Stimulated activated CD4-positive, alpha-beta T cell treated with anti-CD3 and anti-CD28 coated beads, TNF-alpha, amount 100 ng/mL, for 48 hours (primary cell): ENCODE measurements around the gene LSM14A.
"Not testable (repeated sequence)": the region's sequence is repeated elsewhere in the genome, so short reads cannot be mapped to it uniquely, and the experiment has no call there.

Experiments used
- DNase-seq, 3 donors: peaks; one replicate each; pipeline ENCODE4 v3.0.0-alpha.2; 2020; ENCODE audit warnings: low read depth in 3 of 3

Gene LSM14A

DNA sequence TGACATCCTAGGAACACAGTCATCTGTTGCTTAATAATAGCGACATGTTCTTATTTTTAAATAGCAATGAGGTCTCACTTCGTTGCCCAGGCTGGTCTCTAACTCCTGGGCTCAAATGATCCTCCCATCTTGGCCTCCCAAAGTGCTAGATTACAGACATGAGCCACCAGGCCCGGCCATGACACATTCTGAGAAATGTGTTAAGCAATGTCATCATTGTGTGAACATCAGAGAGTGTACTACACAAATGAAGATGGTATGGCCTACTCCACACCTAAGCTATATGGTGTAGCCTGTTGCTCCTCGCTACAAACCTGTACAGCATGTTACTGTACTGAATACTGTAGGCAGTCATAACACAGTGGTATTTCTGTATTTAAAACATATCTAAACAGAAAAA is 57.4 kb downstream of the LSM14A start:
- DNase-seq = no peak

DNA sequence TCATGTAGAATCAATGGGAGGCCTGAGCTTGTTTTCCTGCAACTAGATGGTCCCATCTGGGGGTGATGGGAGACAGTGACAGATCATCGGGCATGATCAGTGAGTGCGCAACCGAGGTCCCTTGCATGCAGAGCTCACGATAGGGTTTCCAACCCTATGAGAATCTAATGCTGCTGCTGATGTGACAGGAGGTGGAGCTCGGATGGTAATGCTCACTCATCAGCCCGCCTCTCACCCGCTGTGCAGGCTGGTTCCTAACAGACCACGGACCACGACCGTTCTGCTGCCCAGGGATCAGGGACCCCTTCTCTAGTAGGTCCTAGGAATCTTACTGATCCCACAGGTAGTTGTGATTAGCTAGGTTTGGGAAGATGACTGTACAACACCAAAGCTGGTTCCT is 58.5 kb downstream of the LSM14A start:
- no peak for DNase-seq

DNA sequence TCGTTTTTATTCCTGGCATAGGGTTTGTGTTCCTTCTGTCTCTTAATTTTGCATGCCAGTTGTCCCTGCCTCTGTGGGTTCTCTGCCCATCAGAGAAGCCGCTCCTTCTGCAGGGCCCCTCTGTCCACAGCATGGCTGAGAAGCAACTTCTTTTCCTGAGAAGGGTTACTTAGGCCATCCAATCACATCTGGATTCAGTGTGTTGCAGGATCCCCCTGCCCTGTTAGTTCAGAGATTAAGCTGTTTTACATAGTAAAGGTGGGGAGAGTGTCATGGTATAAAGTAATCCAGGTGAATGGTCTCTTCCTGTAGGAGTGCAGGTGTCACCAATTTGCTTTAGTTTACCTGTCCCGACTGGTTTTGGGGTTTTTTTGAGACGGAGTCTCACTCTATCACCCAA is 59.1 kb downstream of the LSM14A start:
- DNase-seq = no peak

DNA sequence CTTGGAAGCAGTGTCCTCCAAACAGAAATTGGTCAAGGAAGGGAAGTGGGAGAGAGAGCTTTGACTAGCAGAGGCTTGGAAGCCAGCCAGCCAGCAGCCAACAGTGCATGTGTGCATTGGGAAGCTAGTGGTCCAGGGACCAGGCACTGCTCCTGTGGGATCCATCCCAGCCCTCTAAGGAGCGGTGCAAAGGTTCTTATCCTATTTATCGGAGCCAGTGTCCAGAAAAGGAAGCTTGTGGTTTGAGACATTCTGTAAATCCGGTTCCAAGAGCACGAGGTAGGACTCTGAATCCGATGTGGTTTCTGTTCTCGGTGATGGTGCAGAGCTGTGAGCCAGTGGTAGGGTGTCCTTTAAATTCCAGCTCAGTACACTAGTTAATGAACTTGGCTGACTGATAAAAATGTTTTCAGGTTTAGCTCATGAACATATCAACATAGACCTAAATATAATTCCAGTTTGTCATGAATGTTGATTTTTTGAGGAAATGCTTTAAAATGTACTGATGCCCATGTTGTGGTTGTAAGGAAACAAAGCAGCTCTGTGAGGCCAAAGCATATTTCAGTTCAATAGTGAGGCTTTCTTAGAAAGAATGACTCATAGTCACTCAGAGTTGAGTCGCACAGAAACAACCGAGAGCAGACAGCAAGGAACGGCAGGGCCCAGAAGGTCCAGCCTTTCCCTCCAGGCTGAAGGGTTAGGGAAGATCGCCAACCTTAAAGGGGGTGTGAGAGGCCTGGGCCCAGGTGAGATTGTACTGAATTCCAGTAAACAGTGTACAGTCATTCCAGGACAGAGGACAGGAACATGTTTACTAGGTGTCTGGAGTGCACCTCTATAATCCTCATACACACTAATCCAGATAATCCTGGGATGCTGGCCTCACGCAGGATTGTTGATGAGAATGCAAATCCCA is 60.5 kb downstream of the LSM14A start:
- no peak for DNase-seq

GRCh38 chr19:34235425-34235940 is 63.2 kb downstream of the LSM14A start:
- DNase-seq = no peak

DNA sequence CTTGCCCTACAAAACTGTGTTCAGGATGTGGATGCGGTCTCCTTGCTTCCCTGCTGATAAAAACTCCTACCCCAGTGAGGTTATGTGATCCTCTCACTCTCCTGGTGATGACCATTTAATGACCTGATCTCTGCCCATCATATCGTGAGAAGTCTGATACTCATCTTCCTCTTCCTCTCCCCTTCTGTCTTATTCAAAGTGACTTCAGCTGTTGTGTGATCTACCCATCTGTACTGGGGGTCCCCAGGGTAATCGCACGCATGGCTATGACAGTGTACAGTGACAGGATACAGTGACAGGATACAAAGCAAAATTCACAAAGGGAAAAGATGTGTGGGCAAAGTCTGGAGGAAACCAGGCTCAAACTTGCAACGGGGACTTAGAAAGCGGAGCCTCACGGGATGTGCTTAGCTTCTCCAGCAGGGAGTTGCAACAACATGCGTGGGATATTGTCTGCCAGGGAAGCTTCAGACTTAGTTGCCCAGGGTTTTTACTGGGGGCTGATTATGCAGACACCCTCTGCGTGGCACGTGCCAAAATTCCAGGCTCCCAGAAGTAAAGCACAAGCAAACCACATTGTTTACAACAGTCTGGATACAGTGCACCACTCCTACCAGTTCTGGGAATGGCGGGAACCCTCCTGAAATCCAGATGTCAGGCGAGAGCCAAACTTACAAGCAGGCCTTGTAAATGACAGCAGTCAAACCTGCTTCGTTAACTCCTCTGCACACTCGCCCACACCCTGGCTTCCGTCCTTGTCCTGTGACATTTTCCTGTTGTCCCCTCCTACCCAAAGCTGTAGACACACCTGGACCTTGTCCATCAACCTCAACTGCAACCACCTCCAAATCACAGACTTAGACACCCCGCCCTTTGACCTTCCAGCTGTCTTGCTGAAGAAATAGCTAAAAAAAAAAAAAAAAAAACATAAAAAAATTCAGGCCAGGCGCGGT is 64.0 kb downstream of the LSM14A start:
- DNase-seq = no peak

DNA sequence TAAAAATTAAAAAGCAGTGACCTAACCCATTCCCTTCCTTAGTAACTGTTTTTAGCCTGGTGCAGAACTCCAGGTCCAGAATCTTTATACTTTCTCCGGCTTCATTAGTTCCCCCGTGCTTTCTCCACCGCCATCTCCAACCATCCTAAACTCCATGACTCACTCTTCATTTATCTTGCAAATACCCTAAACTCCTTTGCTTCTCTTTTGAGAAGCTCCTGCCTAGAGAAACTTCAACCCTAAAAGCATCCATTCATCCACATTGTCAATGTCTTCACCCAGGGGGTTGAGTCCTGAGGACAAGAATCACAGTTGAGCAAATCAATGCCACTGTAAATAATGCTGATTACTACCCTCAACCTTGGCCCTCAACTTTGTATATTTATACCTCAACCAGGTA is 65.0 kb downstream of the LSM14A start:
- DNase-seq = no peak

DNA sequence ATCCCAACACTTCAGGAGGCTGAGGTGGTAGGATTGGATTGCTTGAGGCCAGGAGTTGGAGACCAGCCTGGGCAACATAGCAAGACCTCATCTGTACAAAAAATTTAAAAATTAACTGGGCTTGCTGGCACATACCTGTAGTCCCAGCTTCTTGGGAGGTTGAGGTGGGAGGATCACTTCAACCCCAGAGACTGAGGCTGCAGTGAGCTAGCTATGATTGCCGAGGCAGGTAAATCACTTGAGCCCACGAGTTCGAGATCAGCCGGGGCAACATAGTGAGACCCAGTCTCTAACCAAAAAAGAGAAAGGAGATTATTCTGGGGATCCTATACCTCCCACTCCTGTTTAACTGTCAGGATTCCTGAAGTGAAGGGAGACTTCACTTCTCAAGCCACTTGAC is 65.6 kb downstream of the LSM14A start:
- no peak for DNase-seq

DNA sequence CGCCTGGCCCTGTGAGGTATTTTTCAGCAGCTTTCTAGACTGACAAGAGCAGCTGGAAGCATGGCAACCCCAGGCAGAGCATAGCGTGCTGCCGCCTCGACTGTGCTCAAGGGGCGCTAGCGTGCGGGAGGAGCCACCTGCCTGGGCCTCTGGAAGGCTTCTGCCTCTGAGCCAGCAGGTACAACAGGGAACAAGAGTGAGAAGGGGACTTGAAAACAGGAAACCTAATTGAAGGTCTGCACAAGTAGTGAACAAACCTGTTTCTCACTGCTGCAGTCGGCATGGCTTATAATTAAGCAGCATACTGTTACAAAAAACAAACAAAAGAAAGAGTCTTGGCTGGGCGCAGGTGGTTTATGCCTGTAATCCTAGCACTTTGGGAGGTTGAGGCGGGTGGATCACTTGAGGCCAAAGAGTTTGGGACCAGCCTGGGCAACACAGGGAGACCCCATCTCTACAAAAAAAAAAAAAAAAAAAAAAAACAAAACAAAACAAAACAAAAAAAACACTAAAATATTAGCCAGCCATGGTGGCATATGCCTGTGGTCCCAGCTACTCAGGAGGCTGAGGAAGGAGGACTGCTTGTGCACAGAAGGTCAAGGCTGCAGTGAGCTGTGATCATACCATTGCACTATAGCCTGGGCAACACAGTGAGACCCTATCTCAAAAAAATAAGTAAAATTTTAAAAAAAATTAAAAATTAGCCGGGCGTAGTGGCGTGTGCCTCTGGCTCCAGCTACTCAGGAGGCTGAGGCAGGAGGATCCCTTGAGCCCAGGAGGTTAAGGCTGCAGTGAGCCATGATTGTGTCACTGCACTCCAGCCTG is 69.4 kb downstream of the LSM14A start:
- DNase-seq = no peak

- not testable (repeated sequence) for DNase-seq
Observed at GRCh38 chr19:34243138-34243875, 71.0 kb downstream of the LSM14A start.

GRCh38 chr19:34243876-34244578 is 71.7 kb downstream of the LSM14A start:
- DNase-seq = no peak

GRCh38 chr19:34244611-34245299 is 72.5 kb downstream of the LSM14A start:
- DNase-seq = no peak

GRCh38 chr19:34246340-34246739 is 74.0 kb downstream of the LSM14A start:
- no peak for DNase-seq

- DNase-seq = no peak
Observed at GRCh38 chr19:34248941-34249340, 76.6 kb downstream of the LSM14A start.

DNA sequence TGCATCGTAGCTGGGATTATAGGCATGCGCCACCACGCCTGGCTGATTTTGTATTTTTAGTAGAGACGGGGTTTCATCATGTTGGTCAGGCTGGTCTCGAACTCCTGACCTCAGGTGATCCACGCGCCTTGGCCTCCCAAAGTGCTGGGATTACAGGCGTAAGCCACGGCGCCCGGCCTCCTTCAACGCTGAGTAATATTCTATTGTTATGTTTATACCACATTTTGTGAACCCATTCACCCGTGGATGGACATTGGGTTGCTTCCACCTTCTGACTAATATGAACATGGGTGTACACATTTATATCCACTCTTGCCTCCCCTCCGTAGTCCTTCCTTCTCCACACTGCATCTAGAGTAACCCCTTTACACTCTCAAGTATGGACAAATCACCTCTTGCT is 80.9 kb downstream of the LSM14A start:
- not testable (repeated sequence) for DNase-seq

GRCh38 chr19:34253681-34254045 is 81.4 kb downstream of the LSM14A start:
- DNase-seq = not testable (repeated sequence)

DNA sequence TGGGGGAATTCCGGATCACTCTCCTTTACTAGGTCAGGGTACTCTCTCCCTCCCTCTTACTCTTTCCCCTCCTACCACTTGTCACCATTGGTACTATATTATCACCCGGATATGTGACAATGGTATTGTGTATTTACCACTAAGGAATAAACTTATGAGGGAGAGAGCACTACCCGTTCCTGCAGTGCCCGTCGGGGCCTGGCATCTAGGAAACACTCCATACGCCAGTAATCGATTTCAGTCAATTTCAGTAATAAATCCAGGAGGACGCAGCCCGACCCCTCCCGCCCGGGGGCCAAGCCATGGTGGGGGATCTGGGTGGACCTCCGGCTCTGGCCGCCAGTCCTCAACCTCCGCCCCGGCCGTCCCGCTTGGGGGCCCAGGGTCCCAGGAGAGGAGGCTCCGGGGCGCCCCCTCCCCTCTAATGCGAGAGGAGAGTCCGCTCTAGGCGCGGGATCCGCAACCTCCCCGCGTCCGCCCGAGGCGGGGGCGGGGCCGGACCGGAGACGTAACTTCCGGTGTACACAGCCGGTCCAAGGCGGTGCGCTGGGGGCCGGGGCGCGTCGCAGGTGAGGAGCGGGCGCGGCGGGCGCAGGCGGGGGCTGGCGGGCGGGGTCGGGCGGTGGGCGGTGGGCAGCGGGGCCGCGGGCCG is 81.9 kb downstream of the LSM14A start, which contains the start of gene GARRE1:
Gene GARRE1, plus strand, starts transcription at position 509 of the 652 bp plus-strand sequence. CDS start 45,920 bp downstream, outside the sequence.
- DNase-seq = peak; percentile 67 to 85 (median 67)

DNA sequence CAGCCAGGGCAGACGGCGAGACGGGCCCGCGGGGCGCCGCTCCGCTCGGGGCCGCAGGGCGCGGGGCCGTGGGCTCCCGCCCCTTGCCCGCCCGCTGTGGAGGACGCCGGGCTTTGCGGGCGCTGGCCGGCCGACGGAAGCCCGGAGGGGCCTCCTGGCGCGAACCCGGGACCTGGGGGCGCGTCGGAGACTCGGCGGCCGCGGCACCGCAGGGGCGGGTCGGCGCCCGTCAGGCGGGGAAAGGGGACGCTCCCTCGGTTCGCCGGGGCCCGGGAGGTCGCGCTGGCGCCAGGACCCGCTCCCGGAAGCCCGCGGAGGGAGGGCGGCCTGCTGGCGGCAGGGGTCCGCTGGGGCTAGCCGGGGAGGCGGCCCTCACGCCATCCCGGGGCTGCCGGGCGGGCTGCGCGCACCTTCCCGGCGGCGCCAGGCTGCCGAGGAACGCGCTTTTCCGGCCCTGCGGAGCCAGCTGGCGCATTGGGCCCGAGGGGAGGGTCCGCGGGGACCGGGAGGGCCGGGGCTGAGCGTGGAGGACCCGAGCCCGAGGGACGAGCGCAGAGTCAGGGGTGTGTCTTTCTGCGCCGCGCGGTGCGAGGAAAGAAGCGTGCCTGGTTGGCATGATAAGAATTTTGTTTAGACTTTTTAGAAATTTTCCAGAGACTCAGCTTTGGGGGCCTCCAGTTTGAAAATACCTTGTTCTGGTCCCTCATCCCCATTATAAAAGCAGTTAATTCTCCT is 82.6 kb downstream of the LSM14A start:
- peak in 1 of 3 donors; percentile 27 for DNase-seq
